NCI-H2107 treated with DMSO at 0.1 percent for 48 hours (cell line): Measurements from ENCODE around the gene HES4.

Source experiments
- DNase-seq: peaks from one replicate; lab custom pipeline; 2025; ENCODE audit not compliant: unreplicated experiment; lab: John Stamatoyannopoulos, UW

The HES4 gene

GRCh38 chr1:969260-969855, 30.5 kb downstream of the HES4 start:
- DNase-seq, result no peak

DNA sequence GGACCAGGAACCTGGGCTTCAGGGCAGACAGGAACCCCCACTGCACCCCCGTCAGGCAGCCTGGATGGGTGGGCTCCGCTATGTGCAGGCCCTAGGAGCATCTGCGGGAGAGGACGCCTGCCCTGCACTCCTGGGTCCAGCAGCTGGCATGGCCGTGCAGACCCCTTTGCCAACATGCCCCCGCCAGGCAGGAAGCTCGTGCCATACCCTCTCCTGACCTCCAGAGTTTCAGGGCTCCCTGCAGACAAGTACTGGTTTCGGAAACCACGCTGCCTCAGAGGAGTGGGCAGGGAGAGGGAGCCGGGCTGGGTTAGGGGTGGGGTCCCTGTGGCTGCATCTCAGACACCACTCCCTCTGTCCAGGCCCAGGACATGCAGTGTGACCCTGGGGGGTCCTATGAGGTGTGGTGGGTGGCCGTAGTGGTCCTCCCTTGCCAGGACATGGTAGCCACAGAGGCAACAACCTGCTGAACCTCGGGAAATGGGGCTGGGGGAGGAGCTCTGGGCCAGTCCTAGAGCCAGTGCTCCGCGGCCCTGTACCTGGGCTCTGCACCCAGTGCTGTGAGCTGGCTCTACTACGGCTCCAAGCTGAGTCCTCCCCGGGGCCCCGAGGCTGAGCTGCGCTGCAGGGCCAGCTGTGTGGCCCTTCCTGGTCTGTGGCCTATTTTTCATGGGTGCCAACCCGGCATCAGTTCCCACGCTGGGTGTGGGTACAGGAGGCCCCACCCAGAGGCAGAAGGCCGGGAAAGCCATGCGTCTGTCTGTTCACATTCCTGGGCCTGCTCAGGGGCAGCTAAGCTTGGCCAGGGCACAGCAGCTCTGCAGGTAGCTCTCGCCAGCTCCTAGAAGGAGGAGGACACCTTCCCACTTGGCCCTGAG, 32.2 kb downstream of the HES4 start:
- no peak for DNase-seq

DNA sequence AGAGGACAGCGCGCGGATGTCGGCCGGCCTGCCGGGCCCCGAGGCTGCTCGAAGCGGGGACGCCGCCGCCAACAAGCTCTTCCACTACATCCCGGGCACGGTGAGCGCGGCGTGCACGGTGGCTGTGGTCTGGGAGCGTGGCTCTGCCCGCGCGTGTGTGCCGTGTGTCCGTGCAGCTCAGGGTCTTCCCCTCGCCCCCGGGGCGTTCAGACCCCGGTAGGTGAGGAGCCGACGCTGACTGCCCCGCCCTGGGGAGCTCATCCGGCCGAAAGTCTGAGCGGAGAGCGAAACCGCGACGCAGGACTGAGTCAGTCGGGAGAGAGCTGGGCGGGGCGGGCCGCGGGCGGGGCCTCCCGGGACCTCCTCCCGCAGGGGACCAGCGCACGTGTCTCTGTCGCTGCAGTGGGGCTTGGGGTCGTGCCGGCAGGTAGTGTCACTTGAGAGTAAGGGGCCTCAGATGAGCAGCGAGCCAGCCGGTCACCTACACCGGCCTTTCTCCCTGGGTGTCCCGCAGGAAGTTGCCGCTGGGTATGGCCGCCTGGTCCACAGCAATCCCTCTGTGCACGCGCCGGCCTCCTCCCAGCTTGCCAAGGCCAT, 33.1 kb downstream of the HES4 start:
- DNase-seq, result no peak

GRCh38 chr1:966135-966703, 33.7 kb downstream of the HES4 start, which contains the start of gene PLEKHN1:
Gene PLEKHN1, plus strand, starts transcription at chr1:966482. Its CDS starts 50 bp downstream, at chr1:966532.
- DNase-seq, result no peak

GRCh38 chr1:965526-966134, 34.3 kb downstream of the HES4 start:
- DNase-seq, result no peak

- no peak for DNase-seq
These were observed 35.0 kb downstream of the HES4 start for GRCh38 chr1:964691-965525.

GRCh38 chr1:963746-964525, 36.0 kb downstream of the HES4 start:
- no peak for DNase-seq

GRCh38 chr1:963301-963651, 36.6 kb downstream of the HES4 start:
- DNase-seq, result no peak

DNA sequence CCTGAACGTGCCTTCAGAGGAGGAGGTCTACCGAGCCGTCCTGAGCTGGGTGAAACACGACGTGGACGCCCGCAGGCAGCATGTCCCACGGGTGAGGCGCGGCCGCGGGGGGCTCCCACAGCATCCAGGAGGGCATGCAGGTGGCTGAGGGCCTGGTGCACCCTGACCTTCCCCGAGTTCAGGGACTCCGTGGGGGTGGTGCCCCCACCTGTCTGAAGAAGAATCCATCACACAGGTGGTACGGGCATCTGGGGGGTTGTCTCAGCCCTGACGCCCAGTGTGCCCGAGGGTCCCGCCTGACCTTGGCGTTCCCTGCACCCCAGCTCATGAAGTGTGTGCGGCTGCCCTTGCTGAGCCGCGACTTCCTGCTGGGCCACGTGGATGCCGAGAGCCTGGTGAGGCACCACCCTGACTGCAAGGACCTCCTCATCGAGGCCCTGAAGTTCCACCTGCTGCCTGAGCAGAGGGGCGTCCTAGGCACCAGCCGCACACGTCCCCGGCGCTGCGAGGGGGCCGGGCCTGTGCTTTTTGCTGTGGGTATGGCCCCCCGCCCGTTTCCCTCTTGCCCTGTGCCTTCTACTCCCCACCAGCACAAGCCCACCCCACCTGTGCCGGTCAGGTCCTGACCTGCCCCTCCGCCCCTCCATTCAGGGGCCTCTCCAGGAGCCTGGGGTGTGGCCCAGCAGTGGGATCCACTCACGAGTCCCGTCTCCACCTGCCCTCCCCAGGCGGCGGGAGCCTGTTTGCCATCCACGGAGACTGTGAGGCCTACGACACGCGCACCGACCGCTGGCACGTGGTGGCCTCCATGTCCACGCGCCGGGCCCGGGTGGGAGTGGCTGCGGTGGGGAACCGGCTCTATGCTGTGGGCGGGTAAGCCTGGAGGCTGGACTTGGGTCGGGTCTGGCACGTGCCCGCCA, 37.3 kb downstream of the HES4 start:
- no peak for DNase-seq

- no peak for DNase-seq
These were observed 38.7 kb downstream of the HES4 start for GRCh38 chr1:961132-961669.

DNA sequence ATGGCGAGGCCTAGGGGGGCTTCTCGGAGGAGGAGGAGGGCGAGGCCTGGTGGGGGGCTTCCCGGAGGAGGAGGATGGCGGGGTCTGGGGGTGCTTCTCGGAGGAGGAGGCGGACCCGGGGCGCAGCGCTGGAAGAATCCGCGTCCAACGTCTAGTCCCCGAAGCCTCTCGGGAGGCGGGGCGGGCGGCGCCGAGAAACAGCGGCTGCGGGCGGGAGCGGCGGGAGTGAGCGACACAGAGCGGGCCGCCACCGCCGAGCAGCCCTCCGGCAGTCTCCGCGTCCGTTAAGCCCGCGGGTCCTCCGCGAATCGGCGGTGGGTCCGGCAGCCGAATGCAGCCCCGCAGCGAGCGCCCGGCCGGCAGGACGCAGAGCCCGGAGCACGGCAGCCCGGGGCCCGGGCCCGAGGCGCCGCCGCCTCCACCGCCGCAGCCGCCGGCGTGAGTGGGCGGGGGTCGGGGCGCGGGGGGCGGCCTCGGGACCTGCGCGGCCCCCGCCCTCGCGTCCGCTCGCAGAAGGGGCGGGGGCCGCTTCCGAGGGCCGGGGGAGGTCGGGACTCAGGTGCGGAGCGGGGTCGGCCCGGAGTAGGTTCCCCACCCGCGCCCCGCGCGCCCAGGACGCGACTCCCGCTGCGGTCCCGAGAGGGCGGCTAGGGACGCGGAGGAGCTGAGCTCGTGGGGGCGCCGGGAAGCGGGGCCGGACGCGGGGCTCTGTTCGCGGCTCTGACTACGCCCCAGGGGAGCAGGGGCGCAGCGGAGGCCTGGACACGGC, 39.4 kb downstream of the HES4 start, which contains the start of gene KLHL17:
TSS of gene KLHL17 (plus strand) at position 222 of the 769 bp plus-strand sequence. CDS start at position 332, 110 bp downstream.
- DNase-seq, result no peak

GRCh38 chr1:959731-960362, 40.0 kb downstream of the HES4 start:
- DNase-seq, result no peak

GRCh38 chr1:958823-959730, 40.8 kb downstream of the HES4 start, which contains the start of gene NOC2L:
Gene NOC2L, minus strand, starts transcription at chr1:959256. Its CDS starts 16 bp downstream, at chr1:959240.
- DNase-seq, result no peak

DNA sequence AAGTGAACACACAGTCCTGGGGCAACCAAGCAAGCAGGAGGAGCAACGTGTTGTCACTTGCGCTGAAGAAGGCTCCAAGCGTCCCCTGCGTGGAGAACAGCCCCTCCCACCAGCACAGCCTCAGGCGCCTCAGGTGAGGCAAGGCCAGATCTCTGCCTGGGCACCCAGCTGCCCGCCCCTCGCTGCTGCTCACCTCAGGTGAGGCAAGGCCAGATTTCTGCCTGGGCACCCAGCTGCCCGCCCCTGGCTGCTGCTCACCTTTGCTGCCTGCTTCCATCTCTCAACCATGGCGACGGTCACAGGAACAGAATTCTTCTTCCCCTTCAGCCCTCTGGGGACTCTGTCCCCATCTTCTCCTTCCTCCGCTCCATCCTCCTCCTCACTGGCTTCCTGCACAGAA, 43.3 kb downstream of the HES4 start:
- DNase-seq, result no peak

DNA sequence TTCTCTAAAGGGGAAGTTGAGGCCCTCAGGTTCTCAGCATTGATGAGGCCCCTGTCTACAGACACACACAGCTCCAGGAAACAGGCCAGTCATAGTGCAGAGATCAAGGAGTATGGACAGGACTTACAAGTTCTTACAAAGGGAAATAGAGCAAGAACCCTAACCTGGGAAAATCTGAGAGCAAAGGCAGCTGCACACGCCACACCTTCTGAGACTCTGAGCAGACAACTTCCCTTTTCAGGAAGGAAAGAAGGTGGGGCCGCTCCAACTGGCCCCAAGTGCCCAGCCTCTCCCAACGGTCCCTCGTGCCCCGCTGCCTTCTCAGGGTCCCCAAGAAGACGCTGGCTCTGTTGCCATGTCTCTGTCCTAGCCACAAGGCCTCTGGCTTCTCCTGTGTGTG, 44.4 kb downstream of the HES4 start:
- no peak for DNase-seq

GRCh38 chr1:954927-955326, 45.0 kb downstream of the HES4 start:
- no peak for DNase-seq
